GM18507 (cell line): ENCODE measurements around the gene MAP3K7CL.
A peak's percentile ranks its signal among the peaks of the same experiment; 100 is the strongest.

Experiments
- DNase-seq: peaks from one replicate; pipeline ENCODE4 v3.0.0; 2011; ENCODE audit warnings: low read depth; ENCODE audit not compliant: insufficient read length; ENCODE audit errors: extremely low spot score
- FAIRE-seq: peaks from 2 replicates; lab custom pipeline; 2011; peaks lifted over from hg19 to GRCh38; lab: Jason Lieb, UNC

MAP3K7CL gene

DNA sequence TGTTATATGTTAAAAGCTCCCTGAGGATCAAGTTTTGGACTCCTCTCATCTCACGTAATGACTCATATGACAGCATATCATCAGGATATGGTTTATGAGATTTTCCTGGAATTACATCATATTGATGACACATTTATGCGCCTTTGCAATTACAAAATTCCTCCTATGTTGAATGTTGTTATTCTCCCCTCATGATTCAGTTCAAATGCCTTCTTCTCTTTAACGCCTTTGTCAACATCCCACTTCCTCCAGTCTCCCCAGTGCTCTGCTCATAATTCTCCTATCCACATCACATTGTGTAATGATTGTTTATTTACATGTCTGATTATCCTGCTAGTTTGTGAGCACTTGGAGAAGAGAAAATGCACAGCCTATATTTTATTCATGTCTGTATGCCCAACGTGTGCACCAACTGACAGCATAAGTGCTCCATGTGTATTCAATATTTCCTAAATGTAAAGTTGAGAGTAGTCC, 87.4 kb downstream of the MAP3K7CL start:
- DNase-seq: no peak
- FAIRE-seq: no peak

DNA sequence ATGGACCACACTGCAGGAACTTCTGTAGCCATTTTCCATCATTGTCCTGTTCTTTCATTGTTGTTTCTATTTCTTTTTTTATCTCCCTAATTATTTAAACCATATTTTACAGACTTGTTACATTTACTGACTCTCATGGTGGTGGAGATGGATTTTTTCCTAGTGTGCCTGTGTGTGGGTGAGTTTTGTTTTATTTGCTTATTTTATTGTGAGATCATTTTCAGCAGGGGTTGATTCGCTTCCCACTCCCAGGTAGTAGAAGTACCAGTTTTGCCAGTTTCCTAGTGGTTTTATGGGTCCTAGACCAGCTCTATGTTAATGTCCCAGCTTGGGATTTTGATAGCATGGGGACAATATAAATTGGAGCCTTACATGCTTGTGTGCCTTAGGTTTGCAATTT, 88.3 kb downstream of the MAP3K7CL start:
- FAIRE-seq (no peak), DNase-seq (no peak)

DNA sequence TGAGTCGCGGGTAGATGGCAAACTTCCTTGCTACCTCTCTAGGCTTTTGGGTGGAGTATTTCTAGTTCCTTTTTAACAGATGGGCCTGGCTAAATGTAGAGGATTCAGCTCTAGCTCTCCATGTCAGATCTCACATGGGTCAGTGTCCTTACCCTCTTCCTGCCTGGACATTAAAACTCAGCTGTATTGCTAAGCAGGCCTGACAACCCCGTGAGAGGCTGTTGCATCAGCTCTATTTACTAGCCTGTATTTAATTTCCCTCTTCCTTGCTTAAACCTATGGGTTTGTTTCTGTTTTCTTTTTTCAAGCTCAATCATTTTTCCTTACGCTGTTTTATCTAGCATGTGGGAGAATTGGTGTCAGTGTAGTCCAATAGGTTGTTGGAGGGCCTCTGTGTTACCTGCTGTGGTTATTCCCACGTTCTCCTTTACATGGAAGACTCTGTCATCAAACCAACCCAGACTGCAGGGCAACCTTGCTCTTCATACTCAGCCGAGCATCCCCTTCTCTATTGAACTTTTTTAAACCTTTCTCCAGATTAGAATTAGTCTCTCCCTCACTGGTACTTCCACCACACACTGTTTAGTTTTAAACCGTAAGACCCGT, 88.8 kb downstream of the MAP3K7CL start:
- no peak for FAIRE-seq

DNA sequence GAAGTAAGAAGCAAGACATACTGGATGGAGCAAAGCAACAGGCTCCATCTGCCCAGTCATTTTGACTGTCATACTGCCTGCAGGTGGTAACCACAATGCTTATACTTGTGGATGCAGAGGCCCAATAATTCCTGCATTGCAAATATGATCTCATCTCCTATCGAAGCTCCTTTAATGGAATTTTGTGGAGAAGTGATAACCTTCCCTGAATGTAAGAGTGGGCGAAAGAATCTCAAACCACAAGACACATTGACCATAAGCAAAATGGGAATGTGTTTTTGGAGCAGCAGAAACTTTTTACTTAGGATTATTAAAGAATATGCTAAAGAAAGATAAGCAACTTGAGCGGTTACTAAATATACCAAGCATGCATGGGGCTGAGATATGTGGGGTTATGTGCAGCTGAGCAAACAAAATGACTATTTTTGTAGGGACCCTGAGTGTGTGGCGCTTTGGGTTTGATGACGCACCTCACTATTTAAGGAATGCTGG, 90.9 kb downstream of the MAP3K7CL start:
- FAIRE-seq (no peak), DNase-seq (no peak)

More for the DNA sequence above, 88.8 kb downstream of the MAP3K7CL start:
- DNase-seq: no peak

DNA sequence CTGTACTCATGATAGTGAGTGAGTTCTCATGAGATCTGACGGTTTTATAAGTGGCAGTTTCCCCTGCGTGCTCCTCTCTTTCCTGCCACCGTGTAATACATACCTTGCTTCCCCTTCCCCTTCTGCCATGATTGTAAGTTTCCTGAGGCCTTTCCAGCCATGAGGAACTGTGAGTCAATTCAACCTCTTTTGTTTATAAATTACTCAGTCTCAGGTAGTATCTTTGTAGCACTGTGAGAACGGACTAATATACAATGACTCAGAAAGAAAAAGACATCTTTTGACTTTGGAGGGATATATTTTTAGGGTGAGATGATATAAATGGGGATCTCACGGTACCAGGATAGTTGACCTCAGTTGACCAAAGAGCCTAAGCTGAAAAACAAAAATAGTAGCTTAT, 93.6 kb downstream of the MAP3K7CL start:
- DNase-seq (no peak), FAIRE-seq (peak; percentile 33)
